ENCODE results near the gene RBM42. TPM values are rescaled to one million over a fixed set of nuclear protein-coding genes. Genes with fewer than 3 reads are reported as not detected.

RBM42 gene
- polyA plus RNA-seq, 6 donors from 2014 or later = 30.6 to 71.1 (median 50.9) TPM

- Mint-ChIP-seq H3K27me3 (no peaks in the 10 kb centered on the region), H3K9me3 (no peaks in the 10 kb centered on the region), H3K27ac (peak overlapping the region; percentile 97 to 99 (median 98)), H3K36me3 (peaks cover 9 to 30% of the 10 kb centered on the region in 2 donors), H3K4me3 (peak overlapping the region; percentile 89 to 100 (median 98)), H3K4me1 (peaks cover 16 to 41% (median 25%) of the 10 kb centered on the region in 3 donors)
- ATAC-seq (ENCODE audit: low read depth in 2 of 2) (no peak), DNase-seq (no peak)
Measured at GRCh38 chr19:35628264-35628564, 622 bp upstream of the RBM42 start.

- Mint-ChIP-seq H3K27ac (peak overlapping the region; percentile 97 to 99 (median 98)), H3K9me3 (no peaks in the 10 kb centered on the region)
- no peak for DNase-seq
Measured at GRCh38 chr19:35629332-35629633, 447 bp downstream of the RBM42 start.

GRCh38 chr19:35633727-35634440 lies 5.0 kb downstream of the RBM42 start:
- Mint-ChIP-seq H3K27me3 (no peaks in the 10 kb centered on the region), H3K36me3 (peaks cover 12 to 49% of the 10 kb centered on the region in 2 donors), H3K4me1 (peaks cover 11 to 39% (median 15%) of the 10 kb centered on the region in 3 donors), H3K27ac (no peak overlapping the region), H3K4me3 (no peak overlapping the region), H3K9me3 (no peaks in the 10 kb centered on the region)
- ATAC-seq (ENCODE audit: low read depth in 2 of 2) (no peak), DNase-seq (no peak)

More at GRCh38 chr19:35629332-35629633, 447 bp downstream of the RBM42 start:
- H3K4me3 Mint-ChIP-seq = peak overlapping the region; percentile 89 to 100 (median 98)
- no peak for ATAC-seq (ENCODE audit: low read depth in 2 of 2)
- H3K4me1 Mint-ChIP-seq = peaks cover 18 to 45% (median 25%) of the 10 kb centered on the region in 3 donors
- no peaks in the 10 kb centered on the region for H3K27me3 Mint-ChIP-seq
- H3K36me3 Mint-ChIP-seq = peaks cover 9 to 36% of the 10 kb centered on the region in 2 donors

- Mint-ChIP-seq H3K9me3 (no peaks in the 10 kb centered on the region), H3K27me3 (no peaks in the 10 kb centered on the region), H3K27ac (no peak overlapping the region), H3K36me3 (peaks cover 9 to 35% of the 10 kb centered on the region in 2 donors), H3K4me3 (no peak overlapping the region), H3K4me1 (peaks cover 9 to 24% (median 13%) of the 10 kb centered on the region in 3 donors)
- no peak for DNase-seq
- no peak for ATAC-seq (ENCODE audit: low read depth in 2 of 2)
Measured at GRCh38 chr19:35636651-35637050, 7.8 kb downstream of the RBM42 start.

- Mint-ChIP-seq H3K27me3 (no peaks in the 10 kb centered on the region), H3K9me3 (no peaks in the 10 kb centered on the region), H3K36me3 (peaks cover 4 to 30% of the 10 kb centered on the region in 2 donors), H3K27ac (no peak overlapping the region), H3K4me1 (peaks cover 8 to 19% (median 17%) of the 10 kb centered on the region in 3 donors), H3K4me3 (no peak overlapping the region)
- DNase-seq (no peak), ATAC-seq (ENCODE audit: low read depth in 2 of 2) (no peak)
Measured at GRCh38 chr19:35637165-35637564, 8.3 kb downstream of the RBM42 start.

- H3K4me3 Mint-ChIP-seq = peak overlapping the region in 1 of 8 donors; percentile 25
Measured at GRCh38 chr19:35639321-35639639, 10.4 kb downstream of the RBM42 start.

GRCh38 chr19:35639863-35640262 lies 11.0 kb downstream of the RBM42 start:
- peaks cover 12 to 24% (median 18%) of the 10 kb centered on the region in 3 donors for H3K4me1 Mint-ChIP-seq
- H3K27me3 Mint-ChIP-seq = no peaks in the 10 kb centered on the region
- H3K9me3 Mint-ChIP-seq = no peaks in the 10 kb centered on the region
- no peak for DNase-seq
- no peak for ATAC-seq (ENCODE audit: low read depth in 2 of 2)
- H3K36me3 Mint-ChIP-seq = peaks cover 4 to 13% of the 10 kb centered on the region in 2 donors
- H3K27ac Mint-ChIP-seq = no peak overlapping the region
- H3K4me3 Mint-ChIP-seq = peak overlapping the region in 1 of 8 donors; percentile 25

More at GRCh38 chr19:35639321-35639639, 10.4 kb downstream of the RBM42 start:
- ATAC-seq (ENCODE audit: low read depth in 2 of 2) = no peak
- Mint-ChIP-seq H3K27me3 (no peaks in the 10 kb centered on the region), H3K9me3 (no peaks in the 10 kb centered on the region), H3K4me1 (peaks cover 7 to 19% (median 13%) of the 10 kb centered on the region in 3 donors), H3K36me3 (peaks cover 4 to 13% of the 10 kb centered on the region in 2 donors), H3K27ac (no peak overlapping the region)
- no peak for DNase-seq

- H3K36me3 Mint-ChIP-seq = peaks cover 0 to 2% of the 10 kb centered on the region in 2 donors
Measured at GRCh38 chr19:35641515-35642151, 12.8 kb downstream of the RBM42 start, which contains the start of gene ETV2. ETV2 (plus strand) TSS chr19:35641745; CDS start chr19:35642461, 716 bp downstream.

GRCh38 chr19:35642312-35642711 lies 13.5 kb downstream of the RBM42 start:
- Mint-ChIP-seq H3K9me3 (no peaks in the 10 kb centered on the region), H3K27me3 (no peaks in the 10 kb centered on the region), H3K4me3 (peak overlapping the region in 6 of 8 donors; percentile 69 to 95 (median 88)), H3K36me3 (no peaks in the 10 kb centered on the region), H3K27ac (peak overlapping the region in 3 of 6 donors; percentile 13 to 78 (median 52)), H3K4me1 (peaks cover 20 to 40% (median 22%) of the 10 kb centered on the region in 3 donors)
- DNase-seq (no peak), ATAC-seq (ENCODE audit: low read depth in 2 of 2) (no peak)

More at GRCh38 chr19:35641515-35642151, 12.8 kb downstream of the RBM42 start, which contains the start of gene ETV2:
- H3K27me3 Mint-ChIP-seq = no peaks in the 10 kb centered on the region
- H3K4me3 Mint-ChIP-seq = peak within 1 kb of the TSS in 7 of 8 donors; percentile 45 to 95 (median 86)
- DNase-seq (peak; percentile 37), ATAC-seq (ENCODE audit: low read depth in 2 of 2) (no peak)
- H3K4me1 Mint-ChIP-seq = peaks cover 20 to 36% (median 22%) of the 10 kb centered on the region in 3 donors
- H3K9me3 Mint-ChIP-seq = no peaks in the 10 kb centered on the region
- peak within 1 kb of the TSS in 5 of 6 donors; percentile 6 to 78 (median 52) for H3K27ac Mint-ChIP-seq

GRCh38 chr19:35642798-35643254 lies 14.0 kb downstream of the RBM42 start:
- peaks cover 20 to 44% (median 22%) of the 10 kb centered on the region in 3 donors for H3K4me1 Mint-ChIP-seq
- ATAC-seq (ENCODE audit: low read depth in 2 of 2) = no peak
- peak overlapping the region in 3 of 6 donors; percentile 13 to 79 (median 78) for H3K27ac Mint-ChIP-seq
- H3K36me3 Mint-ChIP-seq = no peaks in the 10 kb centered on the region
- no peak for DNase-seq
- H3K4me3 Mint-ChIP-seq = peak overlapping the region; percentile 66 to 95 (median 90)
- no peaks in the 10 kb centered on the region for H3K27me3 Mint-ChIP-seq
- H3K9me3 Mint-ChIP-seq = no peaks in the 10 kb centered on the region

GRCh38 chr19:35643255-35644205 lies 14.7 kb downstream of the RBM42 start:
- Mint-ChIP-seq H3K27ac (peak overlapping the region in 5 of 6 donors; percentile 53 to 93 (median 75)), H3K4me3 (peak overlapping the region; percentile 78 to 95 (median 91)), H3K9me3 (no peaks in the 10 kb centered on the region), H3K27me3 (no peaks in the 10 kb centered on the region), H3K4me1 (peaks cover 24 to 51% (median 26%) of the 10 kb centered on the region in 3 donors), H3K36me3 (no peaks in the 10 kb centered on the region)
- DNase-seq (peak; percentile 81), ATAC-seq (ENCODE audit: low read depth in 2 of 2) (peak; percentile 49 to 51)

- peaks cover 30 to 60% (median 34%) of the 10 kb centered on the region in 3 donors for H3K4me1 Mint-ChIP-seq
- no peaks in the 10 kb centered on the region for H3K36me3 Mint-ChIP-seq
- peak; percentile 75 to 79 for ATAC-seq (ENCODE audit: low read depth in 2 of 2)
- no peaks in the 10 kb centered on the region for H3K9me3 Mint-ChIP-seq
- peak; percentile 92 for DNase-seq
- H3K4me3 Mint-ChIP-seq = peak overlapping the region; percentile 78 to 95 (median 91)
- peak overlapping the region; percentile 53 to 93 (median 76) for H3K27ac Mint-ChIP-seq
- H3K27me3 Mint-ChIP-seq = no peaks in the 10 kb centered on the region
Measured at GRCh38 chr19:35644206-35644986, 15.6 kb downstream of the RBM42 start.
